ENCODE data around the gene HCFC1R1.
A peak's percentile ranks its signal among the peaks of the same experiment; 100 is the strongest.

Gene HCFC1R1

DNA sequence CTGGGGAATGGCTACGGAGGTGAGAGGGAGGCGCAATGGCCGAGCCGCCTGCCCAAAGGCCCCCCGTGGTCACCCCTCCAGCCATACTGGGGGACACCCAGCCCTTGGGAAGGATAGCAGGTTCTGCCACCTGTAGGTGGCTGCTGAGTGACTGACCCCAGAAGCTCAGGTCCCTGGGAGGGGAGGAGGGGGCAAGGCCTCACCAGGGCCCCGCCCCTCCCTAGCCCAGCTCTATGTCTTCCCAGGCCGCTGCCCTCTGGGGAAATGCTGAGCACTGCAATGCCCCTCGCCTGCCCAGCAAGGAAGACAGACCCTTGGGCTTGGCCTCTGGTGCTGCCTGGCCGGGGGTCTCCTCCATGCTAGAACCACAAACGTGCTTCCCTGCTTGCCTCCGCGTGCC, 22.4 kb downstream of the HCFC1R1 start:
- no peak for DNase-seq (ENCODE audit: low spot score)

DNA sequence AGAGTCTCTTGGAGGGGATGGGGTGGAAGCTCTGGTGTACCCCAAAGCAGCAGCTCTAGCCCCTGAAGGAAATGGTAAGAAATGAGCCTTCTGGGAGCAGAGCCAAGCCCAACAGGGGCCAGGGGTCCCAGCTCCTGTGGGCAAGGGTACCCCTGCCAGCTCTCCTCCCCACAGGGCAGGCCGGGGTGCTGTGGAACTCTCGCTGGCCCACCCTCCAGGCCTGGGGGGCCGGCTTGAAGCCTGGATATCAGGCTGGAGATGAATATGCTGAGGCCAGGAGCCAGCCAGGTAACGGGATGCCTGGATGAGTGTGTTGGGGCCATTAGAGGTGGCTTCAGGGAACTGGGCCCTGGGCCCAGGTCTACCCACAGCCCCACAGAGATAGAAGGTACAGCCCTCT, 23.2 kb downstream of the HCFC1R1 start:
- no peak for DNase-seq (ENCODE audit: low spot score)

DNA sequence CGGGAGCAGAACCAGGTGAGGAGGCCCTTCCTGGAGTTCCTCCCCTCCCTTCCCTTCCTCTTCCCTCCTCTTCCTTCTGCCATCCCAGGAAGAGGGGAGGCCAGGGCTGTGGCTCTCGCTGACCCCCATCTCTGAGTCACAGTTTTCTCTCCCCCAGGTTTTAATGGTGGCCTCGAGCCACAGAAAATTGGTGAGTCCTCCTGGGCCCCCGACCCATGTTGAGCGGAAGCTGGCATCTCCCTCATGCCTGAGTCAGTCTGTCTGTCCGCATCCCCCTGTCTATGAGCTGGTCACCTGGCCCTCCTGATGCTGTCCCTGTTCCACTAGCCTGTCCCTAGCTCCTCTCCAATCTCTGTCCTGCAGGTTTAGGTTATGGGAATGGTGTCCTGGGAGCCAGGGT, 23.8 kb downstream of the HCFC1R1 start:
- no peak for DNase-seq (ENCODE audit: low spot score)

DNA sequence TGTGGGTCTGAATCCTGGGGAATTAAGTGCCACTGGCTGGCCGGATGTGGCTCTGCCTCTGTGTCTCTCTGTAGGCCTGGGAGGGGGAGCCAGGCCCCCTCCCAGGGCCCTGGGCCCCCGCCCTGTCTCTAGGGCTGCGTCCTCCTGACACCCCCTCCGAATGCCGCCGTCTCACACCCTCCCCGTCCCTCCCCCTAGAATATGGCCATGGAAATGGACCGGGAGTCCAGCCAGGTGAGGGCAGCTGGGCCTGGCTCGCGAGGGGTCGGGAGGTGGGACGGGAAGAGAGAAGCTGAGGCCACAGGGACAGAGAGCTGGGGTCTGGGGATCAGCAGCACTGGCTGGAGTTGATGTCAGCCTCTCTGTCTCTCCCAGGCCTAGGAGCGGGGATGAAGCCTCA, 27.4 kb downstream of the HCFC1R1 start:
- no peak for DNase-seq (ENCODE audit: low spot score)

DNA sequence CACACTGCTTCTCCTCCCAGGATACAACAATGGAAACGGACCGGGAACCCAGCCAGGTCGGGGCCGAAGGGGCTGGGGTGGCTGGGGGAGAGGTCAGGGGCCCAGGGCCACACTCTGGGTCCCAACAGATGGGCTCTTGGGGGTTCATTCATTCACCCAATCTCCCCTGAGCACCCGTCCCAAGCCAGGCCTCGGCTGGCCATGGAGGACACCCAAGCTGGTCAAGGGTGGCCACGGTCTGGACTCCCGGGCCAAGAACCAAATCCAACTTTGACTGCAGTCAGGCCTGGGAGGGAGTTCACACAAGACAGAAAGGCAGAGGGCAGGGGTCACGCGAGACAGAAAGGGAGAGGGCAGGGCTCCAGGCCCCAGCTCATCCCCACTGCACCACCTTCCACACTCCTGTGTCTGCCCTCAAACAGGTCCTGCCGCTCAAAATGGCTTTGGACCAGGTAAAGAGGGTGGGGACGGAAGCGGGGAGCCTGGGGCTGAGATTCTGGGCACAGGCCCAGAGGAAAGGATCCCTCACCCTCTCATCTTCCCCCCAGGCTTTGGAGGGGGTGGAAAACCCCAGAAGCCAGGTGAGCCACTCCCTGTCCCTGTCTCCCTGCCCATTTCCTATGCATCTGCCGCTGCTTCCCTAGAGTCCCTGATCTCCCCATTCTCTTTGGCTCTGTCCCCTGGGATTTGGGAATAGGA, 31.2 kb downstream of the HCFC1R1 start:
- DNase-seq (ENCODE audit: low spot score) = no peak

DNA sequence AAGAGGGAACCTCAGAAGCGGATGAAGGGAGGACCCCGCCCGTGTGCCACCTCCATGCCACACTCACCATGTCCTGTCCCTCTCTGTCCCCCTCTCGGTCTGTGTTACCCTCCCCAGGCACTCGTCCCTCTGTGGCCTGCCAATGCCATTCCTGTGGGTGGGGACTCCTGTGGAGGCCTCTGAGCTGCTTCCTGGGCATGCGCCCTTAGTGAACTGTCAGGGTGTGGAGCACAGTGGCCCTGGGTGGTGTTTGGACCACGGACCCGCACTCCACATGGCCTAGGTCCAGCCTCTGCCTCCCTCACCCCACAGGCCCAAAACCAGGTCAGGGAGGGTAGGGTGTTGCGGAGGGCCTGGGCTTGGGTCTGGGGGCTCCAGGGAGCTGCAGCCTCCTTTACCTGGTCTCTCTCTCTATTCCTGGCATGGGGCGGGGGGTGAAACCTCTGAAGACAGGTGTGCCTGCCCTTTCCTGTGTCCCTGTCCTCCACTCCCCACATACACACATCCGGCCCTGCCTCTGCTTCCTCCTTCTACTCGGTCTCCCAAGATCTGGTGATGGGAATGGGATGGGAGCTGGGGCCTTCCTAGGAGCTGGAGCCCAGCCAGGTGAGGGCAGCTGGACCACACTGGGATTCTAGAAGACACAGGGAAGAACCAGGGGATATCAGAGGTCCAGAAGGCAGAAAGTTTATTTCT, 32.0 kb downstream of the HCFC1R1 start:
- DNase-seq (ENCODE audit: low spot score) = no peak

DNA sequence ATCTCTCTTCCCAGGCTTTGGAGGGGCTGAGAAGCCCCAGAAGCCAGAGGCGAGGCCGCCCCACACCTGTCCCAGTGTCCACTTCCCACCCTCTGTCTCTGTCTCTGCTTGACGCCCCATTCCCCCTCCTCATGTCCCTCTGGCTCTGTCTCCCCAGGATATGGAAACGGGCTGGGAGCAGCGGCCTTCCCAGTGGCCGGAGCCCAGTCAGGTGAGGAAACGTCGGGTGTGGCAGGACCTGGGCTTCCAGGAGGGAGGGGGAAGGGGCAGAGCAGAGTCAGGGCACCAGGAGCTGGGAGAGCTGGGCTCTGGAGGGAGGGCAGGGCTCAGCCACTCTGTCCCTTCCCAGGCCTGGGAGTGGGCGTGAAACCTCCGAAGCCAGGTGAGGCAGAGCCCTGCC, 32.9 kb downstream of the HCFC1R1 start:
- DNase-seq (ENCODE audit: low spot score) = no peak

DNA sequence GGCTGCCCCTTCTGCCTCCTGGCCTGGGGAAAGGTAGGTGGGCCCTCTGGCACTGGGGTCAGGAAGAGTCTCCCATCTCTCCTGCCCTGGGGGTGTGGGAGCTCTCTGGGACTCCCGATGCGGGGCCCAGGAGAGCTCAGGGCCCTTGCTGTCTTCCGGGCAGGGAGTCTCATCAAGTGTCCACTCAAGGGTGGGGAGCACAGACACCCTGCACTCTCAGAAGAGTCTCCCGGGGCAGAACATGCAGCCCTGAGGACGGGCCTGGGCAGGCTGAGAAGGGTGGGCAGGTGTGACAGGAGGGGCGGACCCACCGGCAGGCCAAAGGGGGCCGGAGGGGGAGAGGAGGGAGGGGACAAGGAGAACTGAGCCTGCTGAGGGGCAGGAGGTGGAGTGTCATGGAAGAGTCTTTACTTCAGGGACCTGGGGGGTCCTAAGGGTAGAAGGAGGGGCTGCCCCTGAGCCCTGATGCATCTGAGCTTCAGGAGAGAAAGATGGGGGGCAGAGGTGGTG, 35.1 kb downstream of the HCFC1R1 start:
- no peak for DNase-seq (ENCODE audit: low spot score)

DNA sequence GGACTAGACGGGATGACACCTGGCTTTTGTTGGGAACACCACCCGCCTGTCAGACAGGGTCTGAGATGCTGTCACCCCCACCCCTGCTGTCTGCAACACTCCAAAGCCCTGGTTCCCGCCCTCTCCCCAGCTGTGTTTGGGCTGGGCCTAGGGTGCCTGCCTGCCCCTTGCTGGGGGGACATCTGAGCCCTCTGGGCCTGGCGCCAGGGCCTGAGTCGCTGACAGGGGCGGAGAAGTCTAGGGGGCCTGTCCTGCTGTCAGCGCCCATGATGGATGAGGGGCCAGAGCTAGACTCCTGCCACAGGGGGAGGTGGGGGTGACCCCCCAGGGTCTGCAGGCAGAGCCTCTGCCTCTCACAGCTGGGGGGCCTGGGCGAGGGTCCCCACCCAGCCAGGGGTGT, 35.9 kb downstream of the HCFC1R1 start:
- DNase-seq (ENCODE audit: low spot score) = no peak

DNA sequence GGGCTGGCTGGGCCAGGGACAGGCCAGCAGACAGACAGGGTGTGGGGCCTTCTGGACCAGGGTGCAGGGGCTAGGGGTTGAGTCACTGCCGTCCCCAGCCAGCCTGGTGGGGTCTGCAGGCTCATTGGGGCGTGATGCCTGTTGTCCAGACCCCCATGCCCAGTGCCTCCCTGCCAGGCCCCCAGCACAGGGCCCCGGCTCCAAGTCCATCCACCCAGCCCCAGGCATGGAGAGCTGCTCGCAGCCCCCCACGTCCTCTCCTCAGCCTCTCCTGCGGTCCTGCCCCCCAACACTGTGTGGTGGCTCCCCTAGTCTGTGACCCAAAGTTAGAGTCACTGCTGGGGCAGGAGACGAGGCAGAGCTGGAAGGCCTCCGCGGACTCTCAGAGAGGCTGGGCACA, 36.5 kb downstream of the HCFC1R1 start:
- DNase-seq (ENCODE audit: low spot score) = no peak

DNA sequence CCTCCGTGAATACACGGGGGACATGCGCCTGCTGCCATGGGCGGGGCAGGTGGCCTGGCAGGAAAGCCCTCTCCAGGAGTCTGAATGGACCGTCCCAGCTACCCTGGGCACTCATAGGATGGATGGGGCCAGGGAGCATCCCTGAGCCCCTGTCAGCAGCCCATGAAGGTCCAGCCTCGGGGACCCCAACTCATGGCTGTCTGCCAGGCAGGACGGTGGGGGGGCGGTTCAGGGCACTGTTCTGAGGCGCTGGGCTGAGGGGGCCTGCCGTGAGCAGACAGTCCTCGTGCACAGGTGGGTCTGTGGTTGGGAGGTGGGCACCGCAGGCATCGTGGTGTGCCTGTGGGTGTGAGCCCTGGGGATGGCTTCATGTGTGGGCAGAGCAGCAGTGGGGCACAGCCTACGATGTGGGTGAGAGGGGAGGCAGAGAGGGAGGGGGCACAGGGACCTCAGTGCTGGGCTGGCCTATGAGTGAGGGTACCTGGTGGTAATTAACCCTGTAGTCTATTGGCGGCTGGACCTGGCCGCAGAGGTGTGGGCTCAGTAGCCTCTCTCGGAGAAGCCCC, 37.0 kb downstream of the HCFC1R1 start:
- DNase-seq (ENCODE audit: low spot score) = no peak

DNA sequence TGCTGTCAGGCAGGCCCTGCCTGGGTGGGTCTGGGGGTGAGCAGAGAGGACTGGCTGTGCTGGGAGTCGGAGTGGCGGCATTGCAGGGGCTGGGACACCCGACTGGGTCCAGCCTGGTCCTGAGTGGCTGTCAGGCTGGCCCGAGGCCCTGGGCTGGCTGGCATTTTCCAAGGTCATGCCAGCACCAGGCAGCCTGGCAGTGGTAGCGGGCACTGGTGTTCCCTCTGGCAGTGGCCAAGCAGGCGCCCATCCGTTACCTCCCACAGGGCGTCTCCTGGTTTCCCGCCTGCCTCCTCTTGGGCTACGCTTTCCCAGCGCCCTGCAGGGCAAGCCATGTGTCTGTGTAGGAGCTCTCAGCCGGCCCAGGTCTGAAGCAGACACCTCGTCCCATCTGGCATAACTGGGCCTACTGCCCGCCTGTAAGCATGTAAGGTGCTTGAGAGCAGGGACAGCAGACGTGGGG, 37.8 kb downstream of the HCFC1R1 start:
- no peak for DNase-seq (ENCODE audit: low spot score)

DNA sequence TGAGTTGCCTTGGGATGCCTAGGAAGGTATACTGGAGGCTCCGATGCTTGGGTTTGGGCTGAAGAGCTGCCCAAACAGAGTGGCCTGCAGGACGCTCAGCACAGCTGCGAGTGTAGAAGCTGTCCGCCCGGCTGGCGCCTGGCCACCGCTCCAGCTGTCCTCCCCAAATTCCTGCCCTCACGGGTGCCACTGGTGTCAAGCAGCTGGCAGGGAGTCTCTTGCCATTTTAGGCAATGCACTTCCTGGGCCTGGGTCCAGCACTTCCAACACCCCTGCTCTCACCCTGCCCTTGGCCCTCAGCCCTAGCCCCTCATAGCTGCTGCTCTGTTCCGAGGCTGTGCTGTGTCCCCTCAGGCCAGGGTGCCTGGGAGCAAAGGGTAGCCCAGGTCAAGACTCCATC, 38.3 kb downstream of the HCFC1R1 start:
- DNase-seq (ENCODE audit: low spot score) = no peak

DNA sequence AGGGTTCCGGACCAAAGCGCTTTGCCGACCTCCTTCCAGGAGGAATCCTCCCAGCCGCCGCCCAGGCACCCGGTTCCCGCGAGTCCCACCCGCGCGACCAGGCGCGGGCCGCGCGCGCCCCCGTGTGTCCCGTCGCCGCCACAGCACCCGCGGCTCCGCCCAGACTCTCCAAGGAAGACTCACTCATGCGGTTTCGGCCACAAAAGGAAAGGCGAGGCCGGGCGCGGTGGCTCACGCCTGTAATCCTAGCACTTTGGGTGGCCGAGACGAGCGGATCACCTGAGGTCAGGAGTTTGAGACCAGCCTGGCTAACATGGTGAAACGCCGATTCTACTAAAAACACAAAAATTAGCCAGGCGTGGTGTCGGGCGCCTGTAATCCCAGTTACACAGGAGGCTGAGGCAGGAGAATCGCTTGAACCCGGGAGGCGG, 40.0 kb downstream of the HCFC1R1 start:
- DNase-seq (ENCODE audit: low spot score) = peak; percentile 84

DNA sequence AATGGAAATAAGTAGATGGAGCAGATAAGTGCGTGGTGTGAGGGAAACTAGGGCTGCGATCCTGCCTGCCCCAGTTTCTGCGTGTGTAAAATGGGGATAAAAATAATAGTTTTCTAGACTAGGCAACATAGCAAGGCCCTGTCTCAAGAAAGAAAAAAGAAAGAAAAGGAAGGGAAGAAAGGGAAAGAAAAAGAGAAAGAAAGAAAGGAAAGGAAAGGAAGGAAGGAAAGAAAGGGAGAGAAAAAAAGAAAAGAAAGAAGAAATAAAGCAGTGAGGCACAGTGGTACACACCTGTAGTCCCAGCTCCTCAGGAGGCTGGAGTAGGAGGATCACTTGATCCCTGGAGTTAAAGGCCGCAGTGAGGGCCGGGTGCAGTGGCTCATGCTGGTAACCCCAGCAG, 41.3 kb downstream of the HCFC1R1 start:
- DNase-seq (ENCODE audit: low spot score) = no peak

DNA sequence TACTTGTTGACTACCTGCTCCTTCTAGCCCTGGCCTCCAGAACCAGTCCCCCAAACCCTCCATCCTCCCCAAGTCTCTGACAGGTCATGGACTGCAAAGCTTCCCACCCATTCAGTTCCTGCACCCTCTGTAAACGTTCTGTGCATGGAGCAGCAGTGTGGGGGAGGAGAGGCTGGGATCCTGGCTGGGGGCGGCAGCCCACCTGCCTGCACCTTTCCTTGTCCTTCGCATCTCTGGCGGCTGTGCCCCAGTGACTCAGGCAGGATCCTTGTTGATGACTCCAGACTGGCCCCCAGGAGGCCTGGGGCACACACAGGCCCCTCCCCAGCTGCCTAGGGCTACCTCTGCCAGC, 41.9 kb downstream of the HCFC1R1 start:
- no peak for DNase-seq (ENCODE audit: low spot score)

DNA sequence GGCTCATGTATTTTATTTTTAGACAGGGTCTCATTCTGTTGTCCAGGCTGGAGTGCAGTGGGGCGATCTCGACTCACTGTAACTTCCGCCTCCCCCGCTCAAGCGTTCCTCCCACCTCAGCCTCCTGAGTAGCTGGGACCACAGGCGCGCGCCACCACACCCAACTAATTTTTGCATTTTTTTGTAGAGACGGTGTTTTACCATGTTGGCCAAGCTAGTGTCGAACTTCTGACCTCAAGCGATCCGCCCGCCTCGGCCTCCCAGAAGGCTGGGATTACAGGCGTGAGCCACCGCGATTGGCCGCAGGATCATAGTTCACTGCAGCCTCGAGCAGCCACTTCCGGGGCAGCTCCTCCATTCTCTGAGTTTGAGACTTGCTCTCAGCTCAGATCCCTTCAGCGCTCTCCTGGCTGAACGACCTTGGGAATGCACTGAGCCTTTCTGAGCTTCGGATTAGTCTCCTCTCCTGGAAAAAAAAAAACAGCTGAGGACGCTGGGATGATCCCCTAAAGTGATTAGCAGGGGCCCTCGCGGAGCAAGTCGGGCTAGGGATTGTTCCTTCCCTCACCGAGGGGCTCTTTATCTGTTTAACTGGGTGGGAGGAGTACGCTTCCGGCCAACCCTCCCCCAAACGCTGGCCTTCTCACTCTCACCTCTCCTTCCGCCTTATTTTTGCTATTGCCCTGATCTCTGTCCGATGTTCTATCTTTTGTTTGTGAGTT, 42.4 kb downstream of the HCFC1R1 start:
- no peak for DNase-seq (ENCODE audit: low spot score)

DNA sequence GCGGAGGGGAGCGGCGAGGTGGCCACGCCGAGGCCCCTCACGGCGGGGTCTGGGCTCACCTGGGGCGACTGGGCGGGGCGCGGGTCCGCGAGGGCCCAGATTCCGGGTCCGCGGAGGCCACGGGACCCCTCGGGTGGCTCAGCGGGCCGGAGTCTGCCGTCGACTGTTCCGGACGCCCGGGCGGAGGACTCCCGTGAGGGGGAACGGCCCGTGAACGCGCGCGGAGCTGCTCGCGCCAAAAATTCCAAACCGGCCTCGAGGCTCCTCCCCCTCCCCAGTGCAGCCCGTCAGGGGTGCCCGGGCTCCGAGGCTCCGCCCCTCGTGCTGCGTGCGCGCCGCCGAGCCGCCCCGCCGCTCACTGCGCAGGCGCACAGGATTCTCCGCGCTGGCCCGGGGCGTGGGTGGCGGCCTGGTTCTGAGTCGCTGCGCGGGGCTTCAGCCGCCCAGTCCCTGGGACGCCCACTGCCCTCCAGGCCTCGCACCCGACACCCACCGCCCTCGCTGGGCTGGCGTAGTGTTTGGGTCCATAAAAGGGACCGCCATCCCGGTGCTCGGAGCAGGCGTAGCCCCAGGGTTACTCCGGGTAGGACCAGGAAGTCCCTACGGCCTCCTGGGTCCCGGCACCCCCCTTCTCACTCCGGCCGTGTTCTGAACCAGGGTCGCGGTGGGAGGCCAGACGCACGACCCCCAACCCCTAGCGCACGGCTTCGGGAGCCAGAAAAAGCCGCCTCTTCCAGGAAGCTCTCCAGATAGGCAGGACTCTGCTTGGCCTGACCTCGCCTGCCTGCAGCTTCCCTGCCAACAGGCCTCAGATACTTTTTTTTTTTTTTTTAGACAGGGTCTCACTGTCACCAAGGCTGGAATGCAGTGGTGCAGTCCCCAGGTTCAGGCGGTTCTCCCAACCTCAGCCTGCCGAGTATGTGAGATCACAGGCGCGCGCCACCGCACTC, 43.2 kb downstream of the HCFC1R1 start, which contains the start of gene PKMYT1:
Gene PKMYT1 (minus strand): TSS at position 220 of the 950 bp plus-strand sequence. CDS start 789 bp downstream, outside the sequence.
- DNase-seq (ENCODE audit: low spot score) = peak; percentile 100

DNA sequence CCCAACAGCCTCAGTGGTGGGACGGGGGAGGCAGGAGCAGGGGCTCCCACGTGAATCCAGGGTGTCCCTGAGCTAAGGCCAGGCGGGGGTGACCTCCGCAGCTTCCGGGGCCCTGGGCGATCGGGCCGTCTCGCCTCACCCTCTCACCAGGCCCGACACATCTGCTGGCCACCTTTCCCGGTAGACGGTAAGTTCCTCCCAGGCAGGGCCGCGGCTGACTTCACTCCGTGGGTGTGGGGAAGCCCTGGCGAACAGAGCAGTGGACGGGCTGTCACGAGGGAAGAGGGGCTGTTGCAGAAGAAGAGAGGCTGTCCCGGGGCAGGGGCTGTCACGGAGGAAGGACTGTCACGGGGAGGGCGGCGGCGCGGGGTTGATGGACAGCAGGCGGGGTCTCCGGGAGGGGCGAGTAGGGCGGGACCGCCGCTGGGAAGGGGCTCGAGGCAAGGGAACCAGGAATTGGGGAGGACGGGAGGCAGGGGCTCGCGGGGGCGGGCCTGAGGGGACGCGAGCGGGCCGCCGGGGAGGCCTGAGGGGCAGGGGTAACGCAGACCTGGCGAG, 44.0 kb downstream of the HCFC1R1 start:
- no peak for DNase-seq (ENCODE audit: low spot score)

DNA sequence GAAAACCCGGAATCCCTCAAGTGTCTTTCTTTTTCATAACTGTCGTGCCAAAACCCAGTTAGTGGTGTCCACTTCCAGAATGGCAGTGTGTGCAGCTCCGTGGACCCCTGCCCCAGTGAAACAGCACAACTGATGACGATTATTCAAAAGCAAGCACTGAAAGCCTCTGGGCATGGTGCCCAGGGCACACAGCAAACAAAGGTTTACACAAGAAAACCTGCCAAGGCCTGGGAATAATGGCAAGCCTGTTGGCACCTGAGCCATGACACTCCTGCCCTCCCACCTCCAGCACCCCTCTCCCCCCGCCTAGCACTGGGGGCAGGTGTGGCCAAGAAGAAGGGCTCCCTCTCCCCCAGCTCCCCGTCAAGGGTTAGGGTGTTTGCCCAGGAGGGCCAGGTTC, 46.3 kb downstream of the HCFC1R1 start:
- DNase-seq (ENCODE audit: low spot score) = no peak

DNA sequence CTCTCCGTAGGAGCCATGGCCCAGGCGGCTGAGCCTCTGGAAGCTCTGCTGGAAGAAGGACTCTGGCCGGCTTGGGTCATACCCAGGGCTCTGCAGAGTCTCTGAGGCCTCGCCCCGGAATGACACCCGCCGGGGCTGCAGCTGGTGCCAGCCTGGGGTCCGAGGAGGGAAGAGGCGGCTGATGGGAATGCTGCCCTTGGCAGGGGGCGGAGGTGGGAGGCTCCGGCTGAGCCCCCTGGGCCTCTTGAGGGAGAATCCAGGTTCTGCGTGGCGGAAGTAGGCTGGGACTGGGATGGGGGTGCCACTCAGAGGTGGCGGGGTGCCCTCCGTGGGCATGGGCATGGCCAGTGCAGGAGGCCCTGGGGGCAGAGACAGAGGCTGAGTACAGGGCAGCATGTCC, 47.1 kb downstream of the HCFC1R1 start:
- no peak for DNase-seq (ENCODE audit: low spot score)

Measured in germinal center (tissue), 1 donor.